K562 (cell line): ENCODE measurements around the gene ARHGAP18. TPM values are rescaled to one million over a fixed set of nuclear protein-coding genes. Genes with fewer than 3 reads are reported as not detected.

Experiments
- ARID1B ChIP-seq: fragments of 450-650 bp; IDR thresholded peaks from 2 replicates; pipeline ENCODE4 v1.6.1; 2016; ENCODE audit warnings: antibody characterized with exemption, mild to moderate bottlenecking, inconsistent platforms
- CHD2 ChIP-seq: IDR thresholded peaks from 2 replicates; pipeline ENCODE4 v1.6.1; 2011; ENCODE audit warnings: low read depth, low read length
- CTBP1 ChIP-seq: fragments of 450-650 bp; IDR thresholded peaks from 2 replicates; pipeline ENCODE4 v1.6.1; 2016; ENCODE audit warnings: borderline replicate concordance
- CXXC5 ChIP-seq: fragments of 250-450 bp; sonication (Bioruptor Pico); IDR thresholded peaks from 2 replicates; pipeline ENCODE4 v1.8.0; 2022; ENCODE audit warnings: inconsistent platforms, mild to moderate bottlenecking, moderate library complexity
- DDX20 ChIP-seq: fragments of 450-650 bp; IDR thresholded peaks from 2 replicates; pipeline ENCODE4 v1.6.1; 2016; ENCODE audit warnings: missing genetic modification characterization, low read depth, mild to moderate bottlenecking, missing compliant biosample characterization, moderate library complexity
- EP400 ChIP-seq: fragments of 450-650 bp; IDR thresholded peaks from 2 replicates; pipeline ENCODE4 v1.6.1; 2017; ENCODE audit warnings: antibody characterized with exemption, mild to moderate bottlenecking, moderate library complexity
- ESRRB ChIP-seq: fragments of 250-450 bp; sonication (Bioruptor Pico); IDR thresholded peaks from 2 replicates; pipeline ENCODE4 v1.5.0; 2020; ENCODE audit warnings: mild to moderate bottlenecking, moderate library complexity, borderline replicate concordance
- FOXA3 ChIP-seq, 2 experiments: fragments of 450-650 bp in 1 of 2; sonication (generic) in 1 of 2; formaldehyde crosslinking; IDR thresholded peaks in 1 of 2; conservative IDR thresholded peaks in 1 of 2; 2 replicates each; pipeline versions ENCODE4 v1.4.0 to v1.8.0; 2020 to 2022; ENCODE audit warnings: mild to moderate bottlenecking in 2 of 2, missing genetic modification reagents in 1 of 2
- FOXK2 ChIP-seq, 2 experiments: fragments of 450-650 bp; IDR thresholded peaks in 1 of 2; conservative IDR thresholded peaks in 1 of 2; 2 replicates each; pipeline ENCODE4 v1.6.1; 2016; ENCODE audit warnings: low read depth in 2 of 2, mild to moderate bottlenecking in 1 of 2
- GABPA ChIP-seq: fragments of 200-800 bp; sonication (Bioruptor generic); conservative IDR thresholded peaks from 2 replicates; pipeline ENCODE4 v1.6.1; 2016; ENCODE audit warnings: low read depth, missing genetic modification characterization, missing compliant biosample characterization
- HNRNPH1 ChIP-seq: fragments of 200-400 bp; formaldehyde crosslinking; optimal IDR thresholded peaks from 2 replicates; pipeline ENCODE3; 2017; ENCODE audit warnings: low read depth, mild to moderate bottlenecking, low read length, moderate library complexity
- MCM2 ChIP-seq: fragments of 450-650 bp; IDR thresholded peaks from 2 replicates; pipeline ENCODE4 v1.6.1; 2017; ENCODE audit warnings: low read depth, mild to moderate bottlenecking
- MEIS2 ChIP-seq: fragments of 450-650 bp; IDR thresholded peaks from 2 replicates; pipeline ENCODE4 v1.6.1; 2014; ENCODE audit warnings: mild to moderate bottlenecking; ENCODE audit not compliant: partially characterized antibody
- MYBL2 ChIP-seq, 2 experiments: fragments of 450-650 bp in 1 of 2; sonication (generic) in 1 of 2; formaldehyde crosslinking in 1 of 2; IDR thresholded peaks; 2 replicates each; pipeline versions ENCODE4 v1.6.1 to v1.8.1; 2017 to 2022; ENCODE audit warnings: borderline replicate concordance in 1 of 2, inconsistent platforms in 1 of 2, low read depth in 1 of 2, mild to moderate bottlenecking in 1 of 2, missing genetic modification reagents in 1 of 2, moderate library complexity in 1 of 2
- NCOA1 ChIP-seq: fragments of 450-650 bp; IDR thresholded peaks from 2 replicates; pipeline ENCODE4 v1.6.1; 2016; ENCODE audit warnings: low read depth
- NFRKB ChIP-seq: fragments of 450-650 bp; IDR thresholded peaks from 2 replicates; pipeline ENCODE4 v1.6.1; 2016; ENCODE audit warnings: low read depth
- NR1H2 ChIP-seq: sonication (generic); formaldehyde crosslinking; IDR thresholded peaks from 2 replicates; pipeline ENCODE4 v1.4.0; 2020; ENCODE audit warnings: mild to moderate bottlenecking, missing genetic modification reagents
- NRF1 ChIP-seq, 2 experiments: fragments of 450-650 bp; IDR thresholded peaks in 1 of 2; conservative IDR thresholded peaks in 1 of 2; 2 replicates each; pipeline ENCODE4 v1.6.1; 2014; ENCODE audit warnings: mild to moderate bottlenecking in 2 of 2
- POLR3G ChIP-seq: IDR thresholded peaks from 2 replicates; pipeline ENCODE4 v1.6.1; 2011; ENCODE audit not compliant: insufficient read length, insufficient replicate concordance; ENCODE audit errors: extremely low read depth
- RBM17 ChIP-seq: fragments of 200-400 bp; formaldehyde crosslinking; IDR thresholded peaks from 2 replicates; pipeline ENCODE4 v1.6.1; 2017; ENCODE audit warnings: low read depth, mild to moderate bottlenecking, low read length, borderline replicate concordance
- RFX7 ChIP-seq: fragments of 250-450 bp; sonication (Bioruptor Pico); IDR thresholded peaks from 2 replicates; pipeline ENCODE4 v1.5.1; 2021; ENCODE audit warnings: mild to moderate bottlenecking
- TAF15 ChIP-seq: fragments of 200-400 bp; formaldehyde crosslinking; IDR thresholded peaks from 2 replicates; pipeline ENCODE4 v1.6.1; 2017; ENCODE audit warnings: mild to moderate bottlenecking, low read depth, low read length, moderate library complexity
- TCFL5 ChIP-seq: fragments of 250-450 bp; sonication (Bioruptor Pico); conservative IDR thresholded peaks from 2 replicates; pipeline ENCODE4 v1.6.1; 2021; ENCODE audit warnings: mild to moderate bottlenecking, moderate library complexity, matching md5 sums
- TEAD1 ChIP-seq, 2 experiments: fragments of 450-650 bp in 1 of 2; sonication (generic) in 1 of 2; formaldehyde crosslinking; IDR thresholded peaks; 2 replicates each; pipeline versions ENCODE4 v1.4.0 to v1.8.0; 2020 to 2022; ENCODE audit warnings: mild to moderate bottlenecking in 2 of 2, missing genetic modification reagents in 1 of 2
- ZNF277 ChIP-seq: fragments of 250-450 bp; sonication (Bioruptor Pico); IDR thresholded peaks from 2 replicates; pipeline ENCODE4 v1.8.0; 2022; ENCODE audit warnings: inconsistent platforms, mild to moderate bottlenecking, moderate library complexity, borderline replicate concordance
- ZNF354B ChIP-seq: fragments of 250-450 bp; sonication (Bioruptor Pico); IDR thresholded peaks from 2 replicates; pipeline ENCODE4 v1.4.0; 2020
- ZNF408 ChIP-seq: fragments of 250-450 bp; sonication (Bioruptor Pico); IDR thresholded peaks from 2 replicates; pipeline ENCODE4 v1.4.0; 2020; ENCODE audit warnings: low read depth, mild to moderate bottlenecking, moderate library complexity
- ZNF431 ChIP-seq: sonication (generic); formaldehyde crosslinking; IDR thresholded peaks from 2 replicates; pipeline ENCODE4 v1.8.0; 2022; ENCODE audit warnings: mild to moderate bottlenecking, missing genetic modification reagents
- ZNF75A ChIP-seq: fragments of 450-650 bp; formaldehyde crosslinking; IDR thresholded peaks from 2 replicates; pipeline ENCODE4 v1.4.0; 2020; ENCODE audit warnings: mild to moderate bottlenecking
- ZNF766 ChIP-seq: fragments of 200-800 bp; sonication (Bioruptor generic); conservative IDR thresholded peaks from 2 replicates; pipeline ENCODE4 v1.6.1; 2016; ENCODE audit warnings: missing genetic modification characterization, missing compliant biosample characterization
- polyA plus RNA-seq, 8 experiments: library from polyadenylated mRNA; depleted of rRNA in 4 of 8; stranded (reverse) in 5 of 8; unstranded in 3 of 8; fragments of >200 nt; fragmentation: Nextera tagmentation in 2 of 8; fragmentation: Illumina TruSeq in 1 of 8; extraction: Ambion mirVana in 2 of 8; extraction: Trizol in 1 of 8; gene quantifications; 2 replicates each; pipeline versions ENCODE4 v1.2.1 to v1.2.3, GENCODE V29; 2011 to 2014; ENCODE audit warnings: inconsistent platforms in 1 of 8, missing spikeins in 1 of 8
- total RNA-seq, 7 experiments: library from RNA; depleted of rRNA in 6 of 7; stranded (reverse); fragments of >200 nt in 6 of 7; fragmentation: Illumina TruSeq in 2 of 7; extraction: Trizol in 2 of 7; gene quantifications; 2 replicates each; pipeline versions ENCODE4 v1.2.1 to v1.2.3, GENCODE V29; 2011 to 2021; ENCODE audit warnings: low replicate concordance in 1 of 7

The ARHGAP18 gene
- total and polyA plus RNA-seq, 9 of the 15 experiments (the other 6 are each of a cell fraction or from before 2014, with no cell fraction given) = 13.3 to 29.7 (median 21.1) TPM

- no peak for TF ChIP-seq ZNF431 (CRISPR knock-in tag)
- TF ChIP-seq MCM2 = no peak
- no peak for TF ChIP-seq TAF15
- TF ChIP-seq NRF1 (conservative IDR thresholded peaks at IDR 0.05 in 1 of 2, IDR thresholded peaks at IDR 0.05 in 1 of 2) = no peak
- TF ChIP-seq POLR3G = no peak
- TF ChIP-seq ZNF354B (CRISPR knock-in tag) = no peak
- no peak for TF ChIP-seq GABPA
- no peak for TF ChIP-seq DDX20
- peak; percentile 41; the same call in 1 of the 2 replicates for TF ChIP-seq CXXC5 (CRISPR knock-in tag)
- TF ChIP-seq NCOA1 = no peak
- peak; percentile 55 for TF ChIP-seq MEIS2
- TF ChIP-seq TCFL5 (CRISPR knock-in tag) = no peak
- no peak for TF ChIP-seq ZNF277
- TF ChIP-seq NR1H2 (CRISPR knock-in tag) = no peak
- TF ChIP-seq RBM17 = no peak
- TF ChIP-seq HNRNPH1 = no peak
- TF ChIP-seq FOXK2 (conservative IDR thresholded peaks at IDR 0.05 in 1 of 2, IDR thresholded peaks at IDR 0.05 in 1 of 2; ENCODE audit: low read depth in 2 of 2) = peak in 1 of 2 experiments; percentile 43; a peak in 1 of 4 replicates
- TF ChIP-seq MYBL2 (IDR thresholded peaks at IDR 0.05; ENCODE audit: low read depth) = no peak
- no peak for TF ChIP-seq MYBL2 (CRISPR knock-in tag; IDR thresholded peaks at IDR 0.05; ENCODE audit: borderline replicate concordance)
- no peak for TF ChIP-seq TEAD1 (CRISPR knock-in tag; IDR thresholded peaks at IDR 0.05)
- no peak for TF ChIP-seq NFRKB
- peak in 1 of 2 experiments; percentile 3; a peak in 1 of 4 replicates for TF ChIP-seq FOXA3 (CRISPR knock-in tag; conservative IDR thresholded peaks at IDR 0.05 in 1 of 2, IDR thresholded peaks at IDR 0.05 in 1 of 2)
- TF ChIP-seq RFX7 (CRISPR knock-in tag) = no peak
- peak; percentile 94 for TF ChIP-seq ARID1B
- TF ChIP-seq CHD2 = no peak
- TF ChIP-seq ZNF75A = no peak
- TF ChIP-seq CTBP1 = peak; percentile 58; the same call in 1 of the 2 replicates
- no peak for TF ChIP-seq ESRRB (CRISPR knock-in tag)
- TF ChIP-seq EP400 = peak; percentile 24; the same call in 1 of the 2 replicates
- no peak for TF ChIP-seq ZNF408 (CRISPR knock-in tag)
- TF ChIP-seq ZNF766 = 0 out of 2 replicates have a peak, but pooled peaks have one; percentile 53
Measured at GRCh38 chr6:129662980-129663431, 47.0 kb downstream of the ARHGAP18 start (continued).
